ENCODE results near the gene MFAP2. TPM values are rescaled to one million over a fixed set of nuclear protein-coding genes. Genes with fewer than 3 reads are reported as not detected.

The MFAP2 gene
- total RNA-seq, 1 experiment from 2014 or later, result 0.50 TPM

- H3K4me3 Mint-ChIP-seq (ENCODE audit: low read depth, unreplicated experiment), result no peak overlapping the region
Measured at GRCh38 chr1:16973215-16973614, 7.2 kb downstream of the MFAP2 start.

GRCh38 chr1:16972189-16972895, 8.1 kb downstream of the MFAP2 start:
- no peak for DNase-seq
- BruUV-seq (replicated peaks), result no TSS peak
- Mint-ChIP-seq H3K36me3 (ENCODE audit: insufficient read depth, unreplicated experiment) (peaks cover 3% of the 10 kb centered on the region), H3K4me1 (ENCODE audit: low read depth, unreplicated experiment) (no peaks in the 10 kb centered on the region), H3K9me3 (ENCODE audit: low read depth, unreplicated experiment) (no peaks in the 10 kb centered on the region), H3K27me3 (ENCODE audit: unreplicated experiment) (no peaks in the 10 kb centered on the region), H3K27ac (ENCODE audit: unreplicated experiment) (no peak overlapping the region), H3K4me3 (ENCODE audit: low read depth, unreplicated experiment) (no peak overlapping the region)
- intact Hi-C loops (cut with micrococcal nuclease; ENCODE audit: unreplicated experiment), result no loop called here
- no peak for TF ChIP-seq CTCF (IDR thresholded peaks at IDR 0.05; ENCODE audit: unreplicated experiment)
- CTCF ChIA-PET, result no interaction called here

More at GRCh38 chr1:16973215-16973614, 7.2 kb downstream of the MFAP2 start:
- BruUV-seq (replicated peaks), result no TSS peak
- DNase-seq, result no peak
- Mint-ChIP-seq H3K27me3 (ENCODE audit: unreplicated experiment) (no peaks in the 10 kb centered on the region), H3K4me1 (ENCODE audit: low read depth, unreplicated experiment) (no peaks in the 10 kb centered on the region), H3K27ac (ENCODE audit: unreplicated experiment) (no peak overlapping the region), H3K9me3 (ENCODE audit: low read depth, unreplicated experiment) (no peaks in the 10 kb centered on the region), H3K36me3 (ENCODE audit: insufficient read depth, unreplicated experiment) (peaks cover 3% of the 10 kb centered on the region)
- intact Hi-C loops (cut with micrococcal nuclease; ENCODE audit: unreplicated experiment), result no loop called here
- CTCF ChIA-PET, result no interaction called here
- TF ChIP-seq CTCF (IDR thresholded peaks at IDR 0.05; ENCODE audit: unreplicated experiment), result no peak

- DNase-seq, result no peak
- Mint-ChIP-seq H3K9me3 (ENCODE audit: low read depth, unreplicated experiment) (no peaks in the 10 kb centered on the region), H3K27me3 (ENCODE audit: unreplicated experiment) (no peaks in the 10 kb centered on the region), H3K4me1 (ENCODE audit: low read depth, unreplicated experiment) (no peaks in the 10 kb centered on the region), H3K4me3 (ENCODE audit: low read depth, unreplicated experiment) (no peak overlapping the region), H3K36me3 (ENCODE audit: insufficient read depth, unreplicated experiment) (peaks cover 3% of the 10 kb centered on the region), H3K27ac (ENCODE audit: unreplicated experiment) (no peak overlapping the region)
- intact Hi-C loops (cut with micrococcal nuclease; ENCODE audit: unreplicated experiment), result no loop called here
- BruUV-seq (replicated peaks), result no TSS peak
- CTCF ChIA-PET, result no interaction called here
- TF ChIP-seq CTCF (IDR thresholded peaks at IDR 0.05; ENCODE audit: unreplicated experiment), result no peak
Measured at GRCh38 chr1:16971341-16972188, 8.9 kb downstream of the MFAP2 start.

GRCh38 chr1:16970132-16970910, 10.1 kb downstream of the MFAP2 start:
- Mint-ChIP-seq H3K36me3 (ENCODE audit: insufficient read depth, unreplicated experiment) (peaks cover 3% of the 10 kb centered on the region), H3K27me3 (ENCODE audit: unreplicated experiment) (no peaks in the 10 kb centered on the region), H3K9me3 (ENCODE audit: low read depth, unreplicated experiment) (no peaks in the 10 kb centered on the region), H3K4me3 (ENCODE audit: low read depth, unreplicated experiment) (no peak overlapping the region), H3K27ac (ENCODE audit: unreplicated experiment) (no peak overlapping the region), H3K4me1 (ENCODE audit: low read depth, unreplicated experiment) (no peaks in the 10 kb centered on the region)
- CTCF ChIA-PET, result no interaction called here
- intact Hi-C loops (cut with micrococcal nuclease; ENCODE audit: unreplicated experiment), result no loop called here
- TF ChIP-seq CTCF (IDR thresholded peaks at IDR 0.05; ENCODE audit: unreplicated experiment), result no peak
- DNase-seq, result no peak
- no TSS peak for BruUV-seq (replicated peaks)
